Karpas-422 (cell line): ENCODE data around the gene HEXB. TPM values are rescaled to one million over a fixed set of nuclear protein-coding genes. Genes with fewer than 3 reads are reported as not detected.

Experiments
- DNase-seq: peaks from one replicate; pipeline ENCODE4 v3.0.0-alpha.2; 2015
- H2AFZ ChIP-seq: fragments of 200-600 bp; sonication (generic); 2 replicates; pipeline ENCODE4 v1.6.1; 2014; ENCODE audit warnings: antibody characterized with exemption, low read length, mixed read lengths
- H3K27ac ChIP-seq: fragments of 200-600 bp; sonication (generic); 2 replicates; pipeline ENCODE4 v1.5.1; 2014; ENCODE audit warnings: mild to moderate bottlenecking, low read length, moderate library complexity
- H3K27me3 ChIP-seq: fragments of 200-600 bp; sonication (generic); 2 replicates; pipeline ENCODE4 v1.6.1; 2014; ENCODE audit warnings: low read length, mixed read lengths
- H3K36me3 ChIP-seq: fragments of 200-600 bp; sonication (generic); 2 replicates; pipeline ENCODE4 v1.6.1; 2014; ENCODE audit warnings: low read length, mixed read lengths; ENCODE audit not compliant: insufficient read depth
- H3K4me1 ChIP-seq: fragments of 200-600 bp; sonication (generic); 2 replicates; pipeline ENCODE4 v1.6.1; 2014; ENCODE audit warnings: mild to moderate bottlenecking, low read length, mixed read lengths
- H3K4me2 ChIP-seq: fragments of 200-600 bp; sonication (generic); 2 replicates; pipeline ENCODE4 v1.6.1; 2014; ENCODE audit warnings: low read length, low read depth, mild to moderate bottlenecking; ENCODE audit not compliant: poor library complexity, severe bottlenecking
- H3K4me3 ChIP-seq: fragments of 200-600 bp; sonication (generic); 2 replicates; pipeline ENCODE4 v1.5.1; 2014; ENCODE audit warnings: mild to moderate bottlenecking, antibody characterized with exemption, low read length, mixed read lengths
- H3K79me2 ChIP-seq: fragments of 200-600 bp; sonication (generic); 2 replicates; pipeline ENCODE4 v1.6.1; 2014; ENCODE audit warnings: mild to moderate bottlenecking, low read length, mixed read lengths
- H3K9ac ChIP-seq: fragments of 200-600 bp; sonication (generic); 2 replicates; pipeline ENCODE4 v1.6.0; 2014; ENCODE audit warnings: low read length
- H3K9me2 ChIP-seq: fragments of 200-600 bp; sonication (generic), shearing (Covaris generic); replicated peaks from 2 replicates; pipeline ENCODE4 v1.6.0; 2014; ENCODE audit warnings: mild to moderate bottlenecking, low read length, moderate library complexity; ENCODE audit not compliant: insufficient read depth
- H3K9me3 ChIP-seq: fragments of 300-700, 200-600 bp; sonication (generic); 2 replicates; pipeline ENCODE4 v1.6.1; 2014; ENCODE audit warnings: low read length, mixed read lengths
- H4K20me1 ChIP-seq: fragments of 200-600 bp; sonication (generic); 2 replicates; pipeline ENCODE4 v1.6.1; 2014; ENCODE audit warnings: mild to moderate bottlenecking, antibody characterized with exemption, low read length, low read depth; ENCODE audit not compliant: insufficient read depth
- total RNA-seq: library from RNA; depleted of rRNA; stranded (reverse); fragments of >200 nt; shearing (Covaris generic); gene quantifications from 2 replicates; pipeline ENCODE4 v1.2.3, GENCODE V29; 2014; ENCODE audit warnings: low replicate concordance; rRNA removed

HEXB gene
- 70.2 and 74.3 TPM in 2 replicates for total RNA-seq

DNA sequence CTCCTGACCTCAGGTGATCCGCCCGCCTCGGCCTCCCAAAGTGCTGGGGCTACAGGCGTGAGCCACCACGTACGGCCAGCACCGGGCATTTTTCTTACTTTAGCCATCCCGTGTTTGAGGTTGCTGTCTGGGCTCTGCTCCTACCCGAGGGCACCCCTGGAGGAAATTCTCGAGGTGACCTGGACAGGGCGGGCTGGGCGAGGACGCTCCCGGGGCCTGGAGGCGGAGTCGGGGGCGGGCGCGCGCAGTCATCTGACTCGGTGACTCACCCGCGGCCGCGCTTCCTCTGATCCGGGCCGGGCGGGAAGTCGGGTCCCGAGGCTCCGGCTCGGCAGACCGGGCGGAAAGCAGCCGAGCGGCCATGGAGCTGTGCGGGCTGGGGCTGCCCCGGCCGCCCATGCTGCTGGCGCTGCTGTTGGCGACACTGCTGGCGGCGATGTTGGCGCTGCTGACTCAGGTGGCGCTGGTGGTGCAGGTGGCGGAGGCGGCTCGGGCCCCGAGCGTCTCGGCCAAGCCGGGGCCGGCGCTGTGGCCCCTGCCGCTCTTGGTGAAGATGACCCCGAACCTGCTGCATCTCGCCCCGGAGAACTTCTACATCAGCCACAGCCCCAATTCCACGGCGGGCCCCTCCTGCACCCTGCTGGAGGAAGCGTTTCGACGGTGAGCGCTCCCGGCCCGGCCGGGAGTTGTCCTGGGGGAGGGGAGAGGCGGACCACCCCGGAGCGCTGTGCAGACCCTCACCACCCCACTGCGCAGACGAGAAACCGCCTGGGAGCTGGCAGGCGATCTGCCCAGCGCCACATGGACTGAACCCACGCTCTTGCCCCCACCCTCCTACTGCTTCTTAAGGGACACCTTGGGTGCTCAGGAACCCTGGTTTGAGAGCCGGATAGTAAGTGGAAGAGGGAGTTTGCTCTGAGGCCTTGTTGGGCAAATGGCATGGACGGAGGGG lies at the start of gene HEXB:
TSS of gene HEXB (plus strand) at position 334 of the 952 bp plus-strand sequence. CDS start at position 362, 28 bp downstream.
- Histone ChIP-seq H3K4me3 (peak within 1 kb of the TSS; percentile 92), H3K36me3 (peaks cover 5% of the 10 kb centered on the region; the same call in 1 of the 2 replicates), H3K9me2 (no peaks in the 10 kb centered on the region), H3K79me2 (peaks cover 31% of the 10 kb centered on the region), H3K27ac (peak within 1 kb of the TSS; percentile 22; the same call in 1 of the 2 replicates), H3K9ac (peak within 1 kb of the TSS; percentile 84), H3K4me1 (peaks cover 17% of the 10 kb centered on the region), H3K9me3 (no peaks in the 10 kb centered on the region), H4K20me1 (no peaks in the 10 kb centered on the region), H2AFZ (peak within 1 kb of the TSS; percentile 90; the same call in 1 of the 2 replicates), H3K27me3 (no peaks in the 10 kb centered on the region), H3K4me2 (peak within 1 kb of the TSS; percentile 73)
- peak; percentile 88 for DNase-seq

DNA sequence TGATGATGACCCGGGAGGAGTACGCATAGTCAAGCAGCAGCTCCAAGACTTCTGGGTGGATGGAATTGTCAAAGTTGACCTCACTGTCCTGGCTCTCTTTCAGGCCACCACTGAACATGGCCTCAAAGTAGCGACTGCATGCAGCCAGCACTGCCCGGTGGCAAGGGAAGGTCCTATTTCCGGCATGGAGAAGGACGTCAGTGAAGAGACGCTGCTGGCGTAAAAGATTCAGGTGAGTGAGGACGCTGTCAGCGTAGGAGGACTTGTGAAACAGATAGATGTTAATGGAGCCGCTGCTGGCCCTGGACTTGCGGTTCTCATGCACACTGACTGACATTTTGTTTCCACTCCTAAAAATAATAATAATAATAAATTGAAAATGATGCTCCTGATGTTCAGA lies 48.9 kb upstream of the HEXB start:
- Histone ChIP-seq H3K9ac (no peak overlapping the region), H3K79me2 (no peaks in the 10 kb centered on the region), H3K27me3 (no peaks in the 10 kb centered on the region), H3K36me3 (no peaks in the 10 kb centered on the region), H2AFZ (no peak overlapping the region), H3K9me2 (no peaks in the 10 kb centered on the region), H3K4me1 (peaks cover 35% of the 10 kb centered on the region), H3K9me3 (no peaks in the 10 kb centered on the region), H3K4me3 (no peak overlapping the region), H4K20me1 (no peaks in the 10 kb centered on the region), H3K27ac (no peak overlapping the region), H3K4me2 (no peak overlapping the region)
- no peak for DNase-seq

DNA sequence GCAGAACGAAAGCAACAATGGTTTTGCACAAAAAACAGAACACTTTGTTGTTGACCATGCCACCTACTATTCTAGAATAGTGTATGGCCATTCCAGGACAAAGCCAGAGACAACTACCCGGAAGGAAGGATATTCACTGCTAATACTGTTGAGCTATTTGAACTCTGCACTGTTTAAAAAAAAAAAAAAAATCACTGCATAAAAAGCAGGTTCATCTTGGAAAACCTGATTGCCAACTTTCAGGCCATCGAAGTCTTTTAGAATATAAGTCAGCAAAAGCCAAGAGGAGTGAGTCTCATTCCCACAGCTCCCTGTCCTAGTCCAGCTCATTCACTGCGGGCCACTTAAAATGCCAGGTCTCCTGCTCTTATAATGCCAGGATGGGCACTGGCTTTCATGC lies 48.5 kb upstream of the HEXB start:
- DNase-seq, result no peak

DNA sequence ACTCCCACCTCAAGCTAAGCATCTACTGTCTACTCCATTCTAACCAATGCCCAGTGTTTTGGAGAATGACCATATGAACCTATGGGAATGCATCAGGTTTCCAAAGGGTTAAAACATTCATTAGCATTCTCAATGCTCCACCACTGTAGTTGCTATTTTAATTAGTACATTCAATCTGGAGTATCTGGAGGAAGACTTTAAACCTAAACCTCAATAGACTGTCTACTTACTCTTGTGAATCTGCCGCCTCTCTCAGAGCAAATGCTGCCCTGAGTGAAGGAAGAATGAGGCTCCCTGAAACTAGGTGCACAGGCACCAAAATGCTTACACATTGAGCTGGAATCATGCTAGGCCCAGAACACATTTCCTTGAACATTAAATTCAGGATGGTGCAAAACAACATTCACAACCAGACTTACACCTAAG lies 46.5 kb upstream of the HEXB start:
- Histone ChIP-seq H3K4me3 (no peak overlapping the region), H3K4me2 (peak overlapping the region; percentile 78), H3K9me3 (no peaks in the 10 kb centered on the region), H3K4me1 (peaks cover 20% of the 10 kb centered on the region), H3K27ac (no peak overlapping the region), H3K9me2 (no peaks in the 10 kb centered on the region), H4K20me1 (no peaks in the 10 kb centered on the region), H3K9ac (no peak overlapping the region), H2AFZ (no peak overlapping the region), H3K36me3 (no peaks in the 10 kb centered on the region), H3K79me2 (no peaks in the 10 kb centered on the region), H3K27me3 (no peaks in the 10 kb centered on the region)
- DNase-seq, result no peak

More for the DNA sequence above, 48.5 kb upstream of the HEXB start:
- Histone ChIP-seq H3K4me2 (no peak overlapping the region), H3K27me3 (no peaks in the 10 kb centered on the region), H3K9me3 (no peaks in the 10 kb centered on the region), H3K27ac (no peak overlapping the region), H3K79me2 (no peaks in the 10 kb centered on the region), H3K4me3 (no peak overlapping the region), H3K4me1 (peaks cover 31% of the 10 kb centered on the region), H4K20me1 (no peaks in the 10 kb centered on the region), H3K9ac (no peak overlapping the region), H3K36me3 (no peaks in the 10 kb centered on the region), H2AFZ (no peak overlapping the region), H3K9me2 (no peaks in the 10 kb centered on the region)

DNA sequence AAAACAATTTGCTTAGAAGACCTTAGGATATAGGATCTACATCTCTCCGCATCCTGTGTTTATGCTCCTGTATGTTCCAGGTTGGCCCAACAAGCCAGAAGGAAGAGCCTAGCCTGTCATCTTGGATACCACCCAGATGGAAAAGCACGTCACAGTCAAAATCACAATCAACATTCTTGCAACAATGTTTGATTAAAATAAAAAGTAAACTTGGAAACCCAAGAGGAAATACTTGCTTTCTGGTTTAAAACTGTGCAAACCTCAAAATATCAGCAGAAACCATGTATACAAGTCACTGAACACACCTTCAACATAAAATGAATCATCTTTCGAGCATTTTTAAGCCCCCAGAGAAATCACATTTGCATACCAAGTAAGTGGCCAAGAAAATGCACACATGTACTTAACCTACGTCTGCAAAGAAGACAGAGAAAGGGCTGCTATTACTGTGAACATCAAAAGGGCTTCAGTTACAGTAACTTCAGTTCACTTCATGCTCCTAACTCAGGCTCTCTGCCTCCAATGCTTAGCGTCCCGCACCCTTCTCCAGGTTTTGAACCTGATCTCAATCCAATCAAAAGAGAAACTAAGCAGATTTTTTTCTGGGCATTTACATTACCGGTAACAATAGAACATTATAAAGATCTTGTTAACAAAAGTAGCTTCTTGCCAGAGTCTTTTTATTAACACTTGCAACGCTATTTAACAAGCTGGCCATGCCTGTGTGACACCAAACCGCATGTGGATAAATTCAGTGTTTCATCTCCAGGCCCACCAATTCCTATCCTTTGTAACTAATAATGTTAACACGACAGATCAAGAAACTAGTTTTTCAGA lies 45.8 kb upstream of the HEXB start:
- H3K79me2 ChIP-seq, result no peaks in the 10 kb centered on the region
- H3K36me3 ChIP-seq, result no peaks in the 10 kb centered on the region
- peaks cover 20% of the 10 kb centered on the region for H3K4me1 ChIP-seq
- no peak overlapping the region for H3K27ac ChIP-seq
- H3K9me2 ChIP-seq, result no peaks in the 10 kb centered on the region
- H3K4me2 ChIP-seq, result peak overlapping the region; percentile 78
- H4K20me1 ChIP-seq, result no peaks in the 10 kb centered on the region
- no peak overlapping the region for H3K9ac ChIP-seq
- no peaks in the 10 kb centered on the region for H3K27me3 ChIP-seq
- H2AFZ ChIP-seq, result no peak overlapping the region
- peak; percentile 63 for DNase-seq
- H3K9me3 ChIP-seq, result no peaks in the 10 kb centered on the region
- peak overlapping the region; percentile 60; the same call in 1 of the 2 replicates for H3K4me3 ChIP-seq

DNA sequence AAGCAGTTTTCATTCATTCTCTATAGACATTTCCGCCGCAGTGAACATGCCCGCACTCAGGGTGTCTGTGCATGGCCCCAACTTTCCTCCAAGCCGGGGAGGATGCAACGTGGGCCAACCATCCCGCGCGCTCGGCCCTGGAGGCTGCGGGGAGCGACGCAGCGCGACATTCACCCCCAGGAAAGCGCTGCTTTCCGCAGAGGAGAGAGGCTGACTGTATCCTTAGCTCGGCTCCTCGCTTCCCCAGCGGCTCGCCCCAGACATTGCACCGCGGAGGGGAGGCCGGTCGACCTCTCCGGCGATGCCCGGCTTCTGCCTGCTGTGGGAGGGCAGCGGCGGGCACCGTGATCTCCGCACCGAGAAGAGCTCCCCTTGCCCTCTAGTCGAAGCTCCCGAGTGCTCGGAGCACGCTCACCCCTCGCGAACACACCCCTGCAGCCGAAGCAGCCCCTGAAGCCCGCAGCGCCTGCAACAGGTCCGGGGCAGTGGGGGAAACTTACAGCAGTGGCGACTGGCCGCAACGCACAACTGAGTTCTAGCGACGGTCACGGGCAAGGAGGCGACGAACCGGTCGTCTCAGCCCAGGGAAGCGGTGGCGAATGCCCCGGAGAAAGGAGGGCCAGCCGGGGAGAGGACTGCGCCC lies 45.1 kb upstream of the HEXB start:
- Histone ChIP-seq H2AFZ (no peak overlapping the region), H3K79me2 (no peaks in the 10 kb centered on the region), H3K9ac (peak overlapping the region; percentile 42), H3K9me3 (no peaks in the 10 kb centered on the region), H3K27me3 (no peaks in the 10 kb centered on the region), H3K9me2 (no peaks in the 10 kb centered on the region), H3K36me3 (no peaks in the 10 kb centered on the region), H3K4me1 (peaks cover 20% of the 10 kb centered on the region), H3K27ac (no peak overlapping the region), H3K4me3 (peak overlapping the region; percentile 60; the same call in 1 of the 2 replicates), H3K4me2 (peak overlapping the region; percentile 78), H4K20me1 (no peaks in the 10 kb centered on the region)
- DNase-seq, result peak; percentile 57

DNA sequence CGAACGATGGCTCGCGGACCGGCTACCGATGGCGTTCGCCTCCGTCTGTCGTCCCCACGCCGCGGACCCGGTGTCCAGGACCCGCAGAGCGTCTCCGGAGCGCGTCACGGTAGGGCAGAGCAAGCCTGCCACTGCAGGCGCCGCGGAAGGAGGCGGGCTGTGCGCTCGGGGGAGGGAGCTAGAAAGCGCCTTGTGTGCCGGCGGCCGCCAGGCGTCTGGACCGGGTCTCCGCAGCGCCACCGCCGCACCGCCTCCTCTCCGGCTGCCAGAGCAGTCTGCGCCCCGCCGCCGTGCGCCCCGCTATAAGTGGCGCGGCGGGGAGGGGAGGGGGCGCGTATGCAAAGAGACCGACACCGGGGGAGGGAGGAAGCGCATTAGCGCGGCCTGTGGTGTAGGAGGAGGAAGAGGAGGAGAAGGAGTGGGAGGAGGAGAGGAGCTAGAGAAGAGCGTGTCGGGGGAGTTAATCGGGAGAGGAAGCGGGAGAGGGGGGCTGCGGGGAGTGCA lies 44.5 kb upstream of the HEXB start, which contains the start of gene ENC1:
TSS of gene ENC1 (minus strand) at position 279 of the 504 bp plus-strand sequence. CDS start 4,243 bp downstream, outside the sequence.
- no peaks in the 10 kb centered on the region for H3K9me3 ChIP-seq
- peak; percentile 81 for DNase-seq
- no peaks in the 10 kb centered on the region for H3K36me3 ChIP-seq
- H4K20me1 ChIP-seq, result no peaks in the 10 kb centered on the region
- H3K79me2 ChIP-seq, result no peaks in the 10 kb centered on the region
- H3K9me2 ChIP-seq, result no peaks in the 10 kb centered on the region
- no peak within 1 kb of the TSS for H3K27ac ChIP-seq
- peak within 1 kb of the TSS; percentile 60; the same call in 1 of the 2 replicates for H3K4me3 ChIP-seq
- peak within 1 kb of the TSS; percentile 78 for H3K4me2 ChIP-seq
- H3K4me1 ChIP-seq, result peaks cover 20% of the 10 kb centered on the region
- H3K9ac ChIP-seq, result peak within 1 kb of the TSS; percentile 42
- no peaks in the 10 kb centered on the region for H3K27me3 ChIP-seq
- H2AFZ ChIP-seq, result no peak within 1 kb of the TSS
